ENCODE results near the gene EIF2AK3. TPM values are rescaled to one million over a fixed set of nuclear protein-coding genes. Genes with fewer than 3 reads are reported as not detected.

Gene EIF2AK3
- total and polyA plus RNA-seq, 2 of the 4 experiments (the other 2 are of a cell fraction), result 7.9 to 22.8 TPM

DNA sequence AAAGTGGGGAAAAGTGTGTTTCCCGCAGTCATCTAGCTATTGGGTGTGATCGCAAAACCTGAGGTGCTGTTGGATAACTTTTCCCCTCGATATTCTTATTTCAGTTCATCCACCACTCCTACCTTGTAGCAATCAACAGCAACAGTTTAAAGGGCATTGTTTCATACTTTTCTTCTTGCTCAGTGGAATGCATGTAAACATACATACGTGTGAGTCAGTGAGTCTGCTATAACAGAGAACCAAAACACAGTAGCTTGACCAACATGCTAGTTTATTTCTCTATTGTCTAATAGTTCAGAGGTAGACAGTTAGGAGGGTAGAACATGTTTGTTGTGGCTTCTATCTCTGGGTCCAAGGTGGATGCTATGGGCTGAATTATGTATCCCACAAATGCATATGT, 97.2 kb downstream of the EIF2AK3 start:
- dilution Hi-C loops (cut with HindIII; ENCODE audit: low sequenced_read_pairs, unreplicated experiment), result no loop called here
- ATAC-seq (ENCODE audit: low read depth), result no peak; the same call in 1 of the 2 replicates
- no CpG with 5 or more reads among the region's 4 CpGs for WGBS, 2 experiments (ENCODE audit: extremely low coverage in 2 of 2, insufficient read length in 1 of 2)

More for the DNA sequence above, 97.2 kb downstream of the EIF2AK3 start:
- Histone ChIP-seq H3K9ac (ENCODE audit: low read depth, low read length) (no peak overlapping the region), H3K9me3 (ENCODE audit: control insufficient read depth, insufficient read depth, low read length) (no peaks in the 10 kb centered on the region), H2AFZ (replicated peaks; ENCODE audit: low read length, poor library complexity) (no peak overlapping the region), H2BK15ac (ENCODE audit: low read depth, low read length) (no peak overlapping the region), H2BK5ac (ENCODE audit: low read depth, low read length, poor library complexity, severe bottlenecking) (no peak overlapping the region), H2AK5ac (ENCODE audit: low read depth, low read length) (no peak overlapping the region), H3K18ac (ENCODE audit: low read depth, low read length) (no peak overlapping the region), H3K27ac (ENCODE audit: insufficient read depth, low read length) (no peak overlapping the region), H2AK9ac (replicated peaks; ENCODE audit: low read depth, low read length, poor library complexity) (no peak overlapping the region), H2BK120ac (ENCODE audit: low read depth, low read length) (no peak overlapping the region), H3K14ac (replicated peaks; ENCODE audit: low read depth, low read length) (no peak overlapping the region), H3K56ac (ENCODE audit: extremely low read depth, insufficient read depth, low read length) (no peak overlapping the region), H4K8ac (ENCODE audit: low read depth in 2 of 2, low read length in 2 of 2) (no peak overlapping the region), H3K27me3 (ENCODE audit: control insufficient read depth, insufficient read depth, low read length) (no peaks in the 10 kb centered on the region; the same call in 1 of the 2 replicates), H3K4me1 (ENCODE audit: control insufficient read depth, insufficient read depth, low read length) (no peaks in the 10 kb centered on the region), H3K36me3 (ENCODE audit: control insufficient read depth, insufficient read depth, low read length) (no peaks in the 10 kb centered on the region), H3K79me1 (ENCODE audit: low read depth in 1 of 2, low read length in 2 of 2) (no peaks in the 10 kb centered on the region), H3K23ac (ENCODE audit: low read depth, low read length) (no peak overlapping the region), H3K4me3 (ENCODE audit: insufficient read depth, low read depth, low read length) (no peak overlapping the region), H4K5ac (ENCODE audit: low read depth, low read length) (no peak overlapping the region), H4K20me1 (ENCODE audit: insufficient read depth, low read length) (no peaks in the 10 kb centered on the region), H3K4me2 (ENCODE audit: low read depth, low read length) (no peak overlapping the region), H4K91ac (ENCODE audit: insufficient read depth, low read depth, low read length) (no peak overlapping the region), H2BK20ac (ENCODE audit: low read depth, low read length) (no peak overlapping the region), H3K4ac (ENCODE audit: low read depth, low read length) (no peak overlapping the region), H3K9me1 (ENCODE audit: insufficient read depth, low read length) (no peaks in the 10 kb centered on the region)
- DNase-seq, result peak; percentile 43
- POLR2A ChIA-PET (ENCODE audit: unreplicated experiment), result no interaction called here
- in situ Hi-C loops (cut with MboI; ENCODE audit: low sequenced_read_pairs) (no loop called here), intact Hi-C loops (cut with micrococcal nuclease) (no loop called here)
- CTCF ChIA-PET, result no interaction called here
- TF ChIP-seq MAZ (IDR thresholded peaks at IDR 0.05; ENCODE audit: borderline replicate concordance, low read depth, low read length) (no peak), POLR2A (IDR thresholded peaks at IDR 0.05; ENCODE audit: low read depth, low read length) (no peak)
- BruUV-seq (replicated peaks), result no TSS peak
